ENCODE measurements around the gene CMSS1.

CMSS1 gene

DNA sequence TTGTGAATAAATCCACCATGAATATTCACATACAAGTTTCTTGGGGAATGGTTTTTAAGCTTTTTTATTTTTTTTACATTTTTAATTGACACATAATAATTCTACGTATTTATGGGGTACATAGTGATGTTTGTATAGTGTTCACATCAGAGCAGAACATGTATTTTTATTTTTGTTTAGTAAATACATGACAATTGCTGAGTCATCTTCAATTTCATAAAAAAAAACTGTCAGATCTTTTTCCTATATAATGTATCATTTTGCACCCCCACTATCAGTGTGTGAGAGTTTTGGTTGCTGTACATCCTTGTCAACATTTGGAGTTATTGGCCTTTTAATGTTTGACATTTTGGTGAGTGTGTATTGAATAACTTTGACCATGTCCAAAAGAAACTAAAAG is 336.5 kb downstream of the CMSS1 start:
- no peak overlapping the region for H3K4me3 ChIP-seq (replicated peaks; ENCODE audit: insufficient read depth, low read length)

DNA sequence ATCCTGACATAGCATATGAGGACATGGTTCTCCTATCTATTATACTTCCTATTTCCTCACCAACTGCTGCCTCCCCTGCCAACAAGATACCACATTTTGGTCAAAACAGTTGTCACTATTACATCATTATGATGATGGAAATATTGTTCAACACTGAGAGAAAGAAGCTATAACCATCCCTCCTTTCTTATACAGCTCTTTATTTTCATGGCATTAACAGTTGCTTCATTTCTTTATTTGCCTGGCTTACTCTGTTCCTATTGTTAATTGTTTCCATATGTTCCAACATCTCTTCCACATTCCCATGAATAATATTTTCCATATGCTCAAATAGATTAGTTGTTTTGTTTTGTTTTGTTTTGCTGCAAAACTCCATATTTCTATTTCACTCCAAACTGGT is 337.5 kb downstream of the CMSS1 start:
- peak; percentile 52 to 80 for DNase-seq (ENCODE audit: low read depth in 1 of 2, low spot score in 1 of 2)
- no peaks in the 10 kb centered on the region for H3K27me3 ChIP-seq (ENCODE audit: insufficient read depth, poor library complexity, severe bottlenecking)
- no peak for TF ChIP-seq GABPA (IDR thresholded peaks at IDR 0.05; ENCODE audit: low read depth)
- TF ChIP-seq, protein P1, sequence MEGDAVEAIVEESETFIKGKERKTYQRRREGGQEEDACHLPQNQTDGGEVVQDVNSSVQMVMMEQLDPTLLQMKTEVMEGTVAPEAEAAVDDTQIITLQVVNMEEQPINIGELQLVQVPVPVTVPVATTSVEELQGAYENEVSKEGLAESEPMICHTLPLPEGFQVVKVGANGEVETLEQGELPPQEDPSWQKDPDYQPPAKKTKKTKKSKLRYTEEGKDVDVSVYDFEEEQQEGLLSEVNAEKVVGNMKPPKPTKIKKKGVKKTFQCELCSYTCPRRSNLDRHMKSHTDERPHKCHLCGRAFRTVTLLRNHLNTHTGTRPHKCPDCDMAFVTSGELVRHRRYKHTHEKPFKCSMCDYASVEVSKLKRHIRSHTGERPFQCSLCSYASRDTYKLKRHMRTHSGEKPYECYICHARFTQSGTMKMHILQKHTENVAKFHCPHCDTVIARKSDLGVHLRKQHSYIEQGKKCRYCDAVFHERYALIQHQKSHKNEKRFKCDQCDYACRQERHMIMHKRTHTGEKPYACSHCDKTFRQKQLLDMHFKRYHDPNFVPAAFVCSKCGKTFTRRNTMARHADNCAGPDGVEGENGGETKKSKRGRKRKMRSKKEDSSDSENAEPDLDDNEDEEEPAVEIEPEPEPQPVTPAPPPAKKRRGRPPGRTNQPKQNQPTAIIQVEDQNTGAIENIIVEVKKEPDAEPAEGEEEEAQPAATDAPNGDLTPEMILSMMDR (IDR thresholded peaks at IDR 0.05; ENCODE audit: insufficient read depth, low read length): no peak
- TF ChIP-seq POLR2AphosphoS5 (IDR thresholded peaks at IDR 0.05; ENCODE audit: low read depth): no peak
- no peak for TF ChIP-seq SPI1 (IDR thresholded peaks at IDR 0.05; ENCODE audit: borderline replicate concordance, low read depth)
- TF ChIP-seq, protein P2, sequence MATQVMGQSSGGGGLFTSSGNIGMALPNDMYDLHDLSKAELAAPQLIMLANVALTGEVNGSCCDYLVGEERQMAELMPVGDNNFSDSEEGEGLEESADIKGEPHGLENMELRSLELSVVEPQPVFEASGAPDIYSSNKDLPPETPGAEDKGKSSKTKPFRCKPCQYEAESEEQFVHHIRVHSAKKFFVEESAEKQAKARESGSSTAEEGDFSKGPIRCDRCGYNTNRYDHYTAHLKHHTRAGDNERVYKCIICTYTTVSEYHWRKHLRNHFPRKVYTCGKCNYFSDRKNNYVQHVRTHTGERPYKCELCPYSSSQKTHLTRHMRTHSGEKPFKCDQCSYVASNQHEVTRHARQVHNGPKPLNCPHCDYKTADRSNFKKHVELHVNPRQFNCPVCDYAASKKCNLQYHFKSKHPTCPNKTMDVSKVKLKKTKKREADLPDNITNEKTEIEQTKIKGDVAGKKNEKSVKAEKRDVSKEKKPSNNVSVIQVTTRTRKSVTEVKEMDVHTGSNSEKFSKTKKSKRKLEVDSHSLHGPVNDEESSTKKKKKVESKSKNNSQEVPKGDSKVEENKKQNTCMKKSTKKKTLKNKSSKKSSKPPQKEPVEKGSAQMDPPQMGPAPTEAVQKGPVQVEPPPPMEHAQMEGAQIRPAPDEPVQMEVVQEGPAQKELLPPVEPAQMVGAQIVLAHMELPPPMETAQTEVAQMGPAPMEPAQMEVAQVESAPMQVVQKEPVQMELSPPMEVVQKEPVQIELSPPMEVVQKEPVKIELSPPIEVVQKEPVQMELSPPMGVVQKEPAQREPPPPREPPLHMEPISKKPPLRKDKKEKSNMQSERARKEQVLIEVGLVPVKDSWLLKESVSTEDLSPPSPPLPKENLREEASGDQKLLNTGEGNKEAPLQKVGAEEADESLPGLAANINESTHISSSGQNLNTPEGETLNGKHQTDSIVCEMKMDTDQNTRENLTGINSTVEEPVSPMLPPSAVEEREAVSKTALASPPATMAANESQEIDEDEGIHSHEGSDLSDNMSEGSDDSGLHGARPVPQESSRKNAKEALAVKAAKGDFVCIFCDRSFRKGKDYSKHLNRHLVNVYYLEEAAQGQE (IDR thresholded peaks at IDR 0.05; ENCODE audit: insufficient replicate concordance, low read depth): no peak
- peak overlapping the region; percentile 64 for H3K27ac ChIP-seq (replicated peaks)
- no peak overlapping the region for H3K4me3 ChIP-seq (replicated peaks; ENCODE audit: insufficient read depth, low read length)

More for the DNA sequence above, 336.5 kb downstream of the CMSS1 start:
- TF ChIP-seq SPI1 (IDR thresholded peaks at IDR 0.05; ENCODE audit: borderline replicate concordance, low read depth): no peak
- TF ChIP-seq POLR2AphosphoS5 (IDR thresholded peaks at IDR 0.05; ENCODE audit: low read depth): no peak
- TF ChIP-seq, protein P2 (IDR thresholded peaks at IDR 0.05; ENCODE audit: insufficient replicate concordance, low read depth): no peak
- TF ChIP-seq, protein P1 (IDR thresholded peaks at IDR 0.05; ENCODE audit: insufficient read depth, low read length): no peak
- TF ChIP-seq GABPA (IDR thresholded peaks at IDR 0.05; ENCODE audit: low read depth): no peak
- no peaks in the 10 kb centered on the region for H3K27me3 ChIP-seq (ENCODE audit: insufficient read depth, poor library complexity, severe bottlenecking)
- no peak for DNase-seq (ENCODE audit: low read depth in 1 of 2, low spot score in 1 of 2)
- peak overlapping the region; percentile 64 for H3K27ac ChIP-seq (replicated peaks)

DNA sequence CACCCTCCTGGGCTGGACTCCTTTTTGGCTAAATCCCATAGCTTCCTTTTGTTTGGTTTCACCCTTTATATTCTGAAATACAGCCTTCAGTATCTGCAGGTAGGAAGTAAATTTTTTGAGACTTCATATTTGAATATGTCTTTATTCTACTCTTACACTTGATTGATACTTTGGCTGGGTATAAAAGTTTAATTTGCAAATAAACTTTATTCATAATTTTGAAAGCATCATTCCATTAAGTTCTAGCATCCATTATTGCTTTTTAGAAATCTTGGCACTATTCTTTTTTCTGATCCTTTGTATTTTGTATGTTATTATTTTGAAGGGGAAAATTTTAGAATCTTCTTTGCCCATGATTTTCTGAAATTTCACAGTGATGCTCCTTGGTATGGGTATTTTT is 337.9 kb downstream of the CMSS1 start:
- Histone ChIP-seq H3K27me3 (ENCODE audit: insufficient read depth, poor library complexity, severe bottlenecking) (no peaks in the 10 kb centered on the region), H3K4me3 (replicated peaks; ENCODE audit: insufficient read depth, low read length) (no peak overlapping the region), H3K27ac (replicated peaks) (peak overlapping the region; percentile 64)
- TF ChIP-seq, protein P2 (IDR thresholded peaks at IDR 0.05; ENCODE audit: insufficient replicate concordance, low read depth): no peak
- no peak for TF ChIP-seq GABPA (IDR thresholded peaks at IDR 0.05; ENCODE audit: low read depth)
- TF ChIP-seq POLR2AphosphoS5 (IDR thresholded peaks at IDR 0.05; ENCODE audit: low read depth): no peak
- TF ChIP-seq, protein P1 (IDR thresholded peaks at IDR 0.05; ENCODE audit: insufficient read depth, low read length): no peak
- TF ChIP-seq SPI1 (IDR thresholded peaks at IDR 0.05; ENCODE audit: borderline replicate concordance, low read depth): no peak
- DNase-seq (ENCODE audit: low read depth in 1 of 2, low spot score in 1 of 2): no peak
